Activated T-cell treated with anti-CD3 and anti-CD28 coated beads, Interleukin-2, amount 50 U/mL, for 4 hours (primary cell): ENCODE measurements around the gene MIPOL1. TPM values are rescaled to one million over a fixed set of nuclear protein-coding genes. Genes with fewer than 3 reads are reported as not detected.

ENCODE experiments used
- ATAC-seq, 2 donors: fragments of 200-7000 bp; cut with Tn5 transposase; one replicate each; pipeline ENCODE4 v1.10.0; 2021
- DNase-seq: peaks from one replicate; pipeline ENCODE4 v3.0.0-alpha.2; 2020
- H3K27me3 Mint-ChIP-seq: one replicate; pipeline ENCODE4 v1.8.0; 2021; ENCODE audit warnings: low read depth, mixed read lengths
- H3K36me3 Mint-ChIP-seq: one replicate; pipeline ENCODE4 v1.8.0; 2022; ENCODE audit warnings: mixed read lengths; ENCODE audit not compliant: insufficient read depth
- H3K4me1 Mint-ChIP-seq: one replicate; pipeline ENCODE4 v1.8.0; 2021; ENCODE audit warnings: low read depth, mixed read lengths
- H3K4me3 Mint-ChIP-seq: one replicate; pipeline ENCODE4 v1.8.0; 2021; ENCODE audit warnings: mild to moderate bottlenecking, moderate library complexity, mixed read lengths
- H3K9me3 Mint-ChIP-seq: one replicate; pipeline ENCODE4 v1.8.0; 2021; ENCODE audit warnings: mixed read lengths
- total RNA-seq, 3 donors: library from RNA; stranded (reverse); gene quantifications; one replicate each; pipeline ENCODE4 v1.2.1, GENCODE V29; 2021

The MIPOL1 gene
- total RNA-seq, 3 donors from 2014 or later: 0.10 to 0.16 TPM; not detected in 1

GRCh38 chr14:37597914-37598746 lies 400.4 kb downstream of the MIPOL1 start:
- Mint-ChIP-seq H3K27me3 (peaks cover 84% of the 10 kb centered on the region), H3K36me3 (peaks cover 3% of the 10 kb centered on the region), H3K4me1 (peaks cover 21% of the 10 kb centered on the region), H3K4me3 (no peak overlapping the region), H3K9me3 (peaks cover 8% of the 10 kb centered on the region)
- ATAC-seq (no peak), DNase-seq (no peak)

- DNase-seq (no peak), ATAC-seq (no peak)
- Mint-ChIP-seq H3K36me3 (peaks cover 3% of the 10 kb centered on the region), H3K9me3 (peaks cover 7% of the 10 kb centered on the region), H3K4me1 (peaks cover 20% of the 10 kb centered on the region), H3K4me3 (peak overlapping the region; percentile 29), H3K27me3 (peaks cover 84% of the 10 kb centered on the region)
Measured at GRCh38 chr14:37598747-37599506, 401.2 kb downstream of the MIPOL1 start.

GRCh38 chr14:37599507-37600368 lies 402.0 kb downstream of the MIPOL1 start:
- no peak for DNase-seq
- no peak overlapping the region for H3K4me3 Mint-ChIP-seq
- peaks cover 4% of the 10 kb centered on the region for H3K9me3 Mint-ChIP-seq
- no peaks in the 10 kb centered on the region for H3K36me3 Mint-ChIP-seq
- H3K4me1 Mint-ChIP-seq: peaks cover 16% of the 10 kb centered on the region
- peaks cover 82% of the 10 kb centered on the region for H3K27me3 Mint-ChIP-seq
- no peak for ATAC-seq

GRCh38 chr14:37600880-37601741 lies 403.4 kb downstream of the MIPOL1 start:
- Mint-ChIP-seq H3K9me3 (peaks cover 4% of the 10 kb centered on the region), H3K27me3 (peaks cover 80% of the 10 kb centered on the region), H3K4me3 (no peak overlapping the region), H3K36me3 (no peaks in the 10 kb centered on the region), H3K4me1 (peaks cover 12% of the 10 kb centered on the region)
- DNase-seq (no peak), ATAC-seq (no peak)

- Mint-ChIP-seq H3K36me3 (no peaks in the 10 kb centered on the region), H3K27me3 (peaks cover 77% of the 10 kb centered on the region), H3K4me3 (no peak overlapping the region), H3K9me3 (peaks cover 8% of the 10 kb centered on the region), H3K4me1 (peaks cover 7% of the 10 kb centered on the region)
- DNase-seq (no peak), ATAC-seq (no peak)
Measured at GRCh38 chr14:37601865-37602264, 404.1 kb downstream of the MIPOL1 start.

Other genes with a start within 250 kb of the MIPOL1 start
- not detected for gene SLC25A21, start 25.3 kb upstream of the MIPOL1 start, total RNA-seq